ENCODE data around the gene PPP1R9A. TPM values are rescaled to one million over a fixed set of nuclear protein-coding genes. Genes with fewer than 3 reads are reported as not detected.

Gene PPP1R9A
- total RNA-seq, 4 donors from 2014 or later, result 4.7 to 23.9 (median 11.8) TPM

DNA sequence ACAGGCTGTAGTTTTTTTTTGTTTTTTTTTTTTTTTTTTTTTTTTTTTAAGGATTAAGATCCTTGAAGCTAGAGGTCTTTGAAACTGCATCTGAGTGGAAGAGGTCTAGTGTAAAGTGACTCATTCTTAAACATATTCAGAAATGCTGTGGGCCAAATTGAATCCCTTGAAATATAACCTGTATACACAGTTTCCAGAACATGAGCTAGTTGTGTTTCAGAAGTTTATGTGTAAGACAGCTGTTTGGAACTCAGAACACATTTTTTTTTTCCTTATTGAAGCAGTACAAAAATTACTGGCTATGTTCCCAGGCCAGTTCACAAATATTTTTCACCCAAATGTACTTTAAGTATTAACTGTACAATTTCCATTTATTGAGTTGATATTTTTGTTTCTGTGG lies 67.9 kb downstream of the PPP1R9A start:
- no peak overlapping the region for H3K4me3 ChIP-seq
- no peak overlapping the region for H3K27ac ChIP-seq
- TF ChIP-seq POLR2A (IDR thresholded peaks at IDR 0.05), result no peak
- TF ChIP-seq, protein P1, sequence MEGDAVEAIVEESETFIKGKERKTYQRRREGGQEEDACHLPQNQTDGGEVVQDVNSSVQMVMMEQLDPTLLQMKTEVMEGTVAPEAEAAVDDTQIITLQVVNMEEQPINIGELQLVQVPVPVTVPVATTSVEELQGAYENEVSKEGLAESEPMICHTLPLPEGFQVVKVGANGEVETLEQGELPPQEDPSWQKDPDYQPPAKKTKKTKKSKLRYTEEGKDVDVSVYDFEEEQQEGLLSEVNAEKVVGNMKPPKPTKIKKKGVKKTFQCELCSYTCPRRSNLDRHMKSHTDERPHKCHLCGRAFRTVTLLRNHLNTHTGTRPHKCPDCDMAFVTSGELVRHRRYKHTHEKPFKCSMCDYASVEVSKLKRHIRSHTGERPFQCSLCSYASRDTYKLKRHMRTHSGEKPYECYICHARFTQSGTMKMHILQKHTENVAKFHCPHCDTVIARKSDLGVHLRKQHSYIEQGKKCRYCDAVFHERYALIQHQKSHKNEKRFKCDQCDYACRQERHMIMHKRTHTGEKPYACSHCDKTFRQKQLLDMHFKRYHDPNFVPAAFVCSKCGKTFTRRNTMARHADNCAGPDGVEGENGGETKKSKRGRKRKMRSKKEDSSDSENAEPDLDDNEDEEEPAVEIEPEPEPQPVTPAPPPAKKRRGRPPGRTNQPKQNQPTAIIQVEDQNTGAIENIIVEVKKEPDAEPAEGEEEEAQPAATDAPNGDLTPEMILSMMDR (IDR thresholded peaks at IDR 0.05), result no peak
- H3K36me3 ChIP-seq, result no peaks in the 10 kb centered on the region
- no peaks in the 10 kb centered on the region for H3K4me1 ChIP-seq
- no peaks in the 10 kb centered on the region for H3K9me3 ChIP-seq
- H3K27me3 ChIP-seq, result no peaks in the 10 kb centered on the region
- DNase-seq, result no peak

DNA sequence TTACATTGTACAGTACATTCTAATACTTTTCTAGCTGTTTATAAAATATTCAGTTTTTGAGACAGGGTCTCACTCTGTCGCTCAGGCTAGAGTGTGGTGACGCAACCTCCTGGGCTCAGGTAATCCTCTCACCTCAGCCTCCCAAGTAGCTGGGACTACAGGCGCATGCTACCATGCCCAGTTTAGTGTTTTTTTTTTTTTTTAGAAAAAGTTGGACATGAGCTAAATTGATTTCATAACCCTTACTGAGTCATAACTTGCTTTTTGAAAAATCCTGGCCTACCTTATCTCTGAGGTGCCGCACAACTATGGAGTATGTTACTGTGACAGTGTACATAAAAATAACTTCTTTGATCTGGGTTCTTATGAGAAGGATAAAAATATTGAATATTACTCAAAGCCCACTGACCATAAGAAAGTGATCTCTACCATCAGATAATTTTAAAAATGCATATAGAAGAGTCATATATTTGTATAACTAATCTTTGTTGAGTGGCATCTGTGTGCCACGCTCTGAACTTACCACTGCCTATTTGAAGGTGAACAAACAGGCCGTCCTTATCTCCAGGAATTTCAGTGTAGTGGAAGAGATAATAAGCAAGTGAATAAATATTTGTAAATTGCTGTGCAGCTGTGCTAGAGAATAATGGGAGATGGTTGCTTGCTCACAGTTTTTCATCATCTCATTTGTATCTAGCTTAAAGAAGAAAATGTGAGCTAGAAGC lies 73.2 kb downstream of the PPP1R9A start:
- TF ChIP-seq, protein P1 (IDR thresholded peaks at IDR 0.05), result no peak
- no peak for TF ChIP-seq POLR2A (IDR thresholded peaks at IDR 0.05)
- no peaks in the 10 kb centered on the region for H3K36me3 ChIP-seq
- H3K9me3 ChIP-seq, result no peaks in the 10 kb centered on the region
- no peaks in the 10 kb centered on the region for H3K4me1 ChIP-seq
- H3K4me3 ChIP-seq, result no peak overlapping the region
- H3K27ac ChIP-seq, result no peak overlapping the region
- H3K27me3 ChIP-seq, result no peaks in the 10 kb centered on the region
- DNase-seq, result no peak

DNA sequence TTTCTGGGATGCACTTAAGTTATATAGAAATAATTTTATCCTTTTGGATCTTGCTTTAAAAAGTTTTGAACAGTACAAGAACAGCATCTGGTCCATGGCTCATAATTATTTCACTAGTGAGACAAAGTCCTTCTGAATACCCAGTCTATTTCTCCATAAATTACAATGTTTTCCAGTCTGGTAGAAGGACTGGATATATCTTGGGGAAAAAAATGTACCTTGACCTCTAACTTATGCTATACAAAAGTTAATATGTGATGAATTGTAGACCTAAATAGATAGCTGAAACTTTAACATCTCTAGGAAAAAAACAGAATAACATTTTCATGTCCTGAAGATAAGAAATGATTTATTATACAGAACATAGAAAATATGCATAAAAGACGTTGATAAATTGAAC lies 88.5 kb downstream of the PPP1R9A start:
- H3K9me3 ChIP-seq, result no peaks in the 10 kb centered on the region
- H3K4me1 ChIP-seq, result peaks cover 0 to 9% (median 0%) of the 10 kb centered on the region in 4 donors
- TF ChIP-seq, protein P1 (IDR thresholded peaks at IDR 0.05), result no peak
- no peak for TF ChIP-seq POLR2A (IDR thresholded peaks at IDR 0.05)
- no peak overlapping the region for H3K4me3 ChIP-seq
- no peak overlapping the region for H3K27ac ChIP-seq
- DNase-seq, result no peak
- H3K36me3 ChIP-seq, result no peaks in the 10 kb centered on the region
- no peaks in the 10 kb centered on the region for H3K27me3 ChIP-seq

DNA sequence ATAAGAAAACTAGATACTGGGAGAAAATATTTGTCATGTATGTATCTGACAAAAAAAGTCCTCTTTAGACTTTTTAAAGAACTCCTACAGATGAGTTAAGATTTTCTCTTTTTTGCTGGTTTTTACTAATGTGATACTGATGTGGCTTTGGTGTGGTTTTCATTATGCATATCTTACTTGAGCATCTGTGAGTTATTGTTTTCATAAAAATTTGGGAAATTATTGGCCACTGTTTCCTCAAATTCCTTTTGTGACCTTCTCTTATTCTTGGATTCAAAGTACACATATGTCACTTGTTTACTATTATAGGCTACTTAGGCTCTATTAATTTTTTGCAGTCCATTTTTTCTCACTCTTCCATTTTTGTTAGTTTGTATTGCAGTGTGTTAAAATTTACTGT lies 89.0 kb downstream of the PPP1R9A start:
- no peak for TF ChIP-seq POLR2A (IDR thresholded peaks at IDR 0.05)
- TF ChIP-seq, protein P1 (IDR thresholded peaks at IDR 0.05), result no peak
- Histone ChIP-seq H3K4me3 (no peak overlapping the region), H3K27ac (no peak overlapping the region), H3K36me3 (no peaks in the 10 kb centered on the region), H3K4me1 (peaks cover 0 to 9% (median 0%) of the 10 kb centered on the region in 4 donors), H3K9me3 (no peaks in the 10 kb centered on the region), H3K27me3 (no peaks in the 10 kb centered on the region)
- no peak for DNase-seq

DNA sequence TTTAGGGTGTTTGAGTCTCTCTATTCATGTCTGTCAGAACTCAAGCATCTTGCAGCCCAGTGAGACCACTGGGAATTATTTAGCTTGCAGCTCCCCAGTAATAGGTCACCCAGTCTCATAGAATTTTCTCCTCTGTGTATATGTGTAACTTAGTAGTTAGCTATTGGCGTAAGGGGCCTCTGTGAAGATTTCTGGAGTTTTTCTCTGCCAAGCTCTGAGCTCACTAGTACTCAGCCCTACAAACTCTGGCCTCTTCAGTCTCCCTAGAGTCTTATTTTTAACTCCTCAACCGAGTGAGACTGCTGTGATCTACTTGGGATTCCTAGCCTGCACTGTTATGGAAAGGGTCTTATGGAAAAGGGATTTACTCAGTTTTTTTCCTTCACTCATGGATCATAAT lies 90.2 kb downstream of the PPP1R9A start:
- no peak for DNase-seq

More for the DNA sequence above, 90.2 kb downstream of the PPP1R9A start:
- Histone ChIP-seq H3K4me3 (no peak overlapping the region), H3K27ac (no peak overlapping the region), H3K27me3 (no peaks in the 10 kb centered on the region), H3K9me3 (no peaks in the 10 kb centered on the region), H3K4me1 (peaks cover 0 to 9% (median 0%) of the 10 kb centered on the region in 4 donors), H3K36me3 (no peaks in the 10 kb centered on the region)
- TF ChIP-seq, protein P1 (IDR thresholded peaks at IDR 0.05), result no peak
- TF ChIP-seq POLR2A (IDR thresholded peaks at IDR 0.05), result no peak

Measured in Peyer's patch (tissue), 4 donors.